NCI-H1105 (cell line): Measurements from ENCODE around the gene ARG2.

Source experiments
- DNase-seq: peaks from one replicate; lab custom pipeline; 2025; lab: John Stamatoyannopoulos, UW

Gene ARG2

GRCh38 chr14:67619446-67620216 is at the start of gene ARG2:
Gene ARG2 (plus strand): TSS chr14:67619920. CDS start chr14:67619978, 58 bp downstream.
- peak; percentile 98 for DNase-seq

GRCh38 chr14:67570453-67570852 is 49.3 kb upstream of the ARG2 start:
- no peak for DNase-seq

- DNase-seq: peak; percentile 51
Observed at GRCh38 chr14:67571275-67571990, 48.3 kb upstream of the ARG2 start.

DNA sequence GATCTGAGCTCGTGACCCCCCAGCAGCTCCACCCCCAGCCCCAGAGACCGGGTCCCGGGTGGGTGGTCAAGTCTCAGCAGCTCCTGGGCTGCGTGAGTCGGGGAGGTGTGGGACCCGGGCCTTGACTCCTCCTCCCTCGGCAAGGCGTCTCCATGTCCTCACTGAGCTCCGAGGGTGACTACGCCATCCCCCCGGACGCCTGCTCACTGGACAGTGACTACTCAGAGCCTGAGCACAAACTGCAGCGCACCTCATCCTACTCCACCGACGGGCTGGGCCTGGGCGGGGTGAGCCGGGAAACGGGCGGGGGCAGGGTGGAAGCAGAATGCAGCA is 47.8 kb upstream of the ARG2 start:
- no peak for DNase-seq

GRCh38 chr14:67572608-67573007 is 47.1 kb upstream of the ARG2 start:
- no peak for DNase-seq

- DNase-seq: no peak
Observed at GRCh38 chr14:67573228-67574010, 46.3 kb upstream of the ARG2 start.

- DNase-seq: no peak
Observed at GRCh38 chr14:67574156-67574555, 45.6 kb upstream of the ARG2 start.

- no peak for DNase-seq
Observed at GRCh38 chr14:67574806-67575205, 44.9 kb upstream of the ARG2 start.

- DNase-seq: no peak
Observed at GRCh38 chr14:67575684-67576083, 44.0 kb upstream of the ARG2 start.

DNA sequence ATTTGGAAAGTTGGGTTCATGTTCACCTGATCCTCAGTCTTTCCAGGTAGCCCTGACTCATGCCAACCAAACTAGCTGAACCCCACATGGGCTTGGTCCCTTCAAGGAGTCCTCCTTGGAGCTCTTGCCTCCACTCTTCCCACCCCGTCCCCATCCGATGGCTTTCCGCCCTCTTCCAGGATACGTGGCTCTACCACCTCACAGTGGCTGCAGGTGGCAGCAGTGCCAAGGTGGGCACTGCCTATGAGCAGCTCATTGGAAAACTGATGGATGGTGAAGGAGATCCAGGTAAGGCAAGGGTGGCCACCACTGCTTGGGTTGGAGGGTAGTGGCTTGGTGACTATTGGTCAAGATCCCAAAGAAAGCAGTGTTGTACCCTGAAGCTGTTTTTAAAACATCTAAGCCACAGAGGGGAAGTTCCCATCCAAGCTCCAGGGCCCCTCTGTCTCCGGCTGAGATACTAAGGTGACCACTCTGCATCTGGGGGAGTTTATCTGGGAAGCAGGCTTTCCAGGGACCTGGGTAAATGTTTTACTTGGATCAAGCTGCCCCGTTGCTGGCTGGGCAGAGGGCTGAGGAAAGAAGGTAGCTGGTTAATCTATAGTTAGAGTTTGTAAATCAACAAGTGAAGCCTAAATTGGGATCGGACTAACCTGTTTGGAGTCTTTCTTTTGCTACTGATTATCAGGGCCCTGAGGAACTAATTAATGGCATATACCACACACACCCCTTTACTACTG is 43.3 kb upstream of the ARG2 start:
- no peak for DNase-seq

DNA sequence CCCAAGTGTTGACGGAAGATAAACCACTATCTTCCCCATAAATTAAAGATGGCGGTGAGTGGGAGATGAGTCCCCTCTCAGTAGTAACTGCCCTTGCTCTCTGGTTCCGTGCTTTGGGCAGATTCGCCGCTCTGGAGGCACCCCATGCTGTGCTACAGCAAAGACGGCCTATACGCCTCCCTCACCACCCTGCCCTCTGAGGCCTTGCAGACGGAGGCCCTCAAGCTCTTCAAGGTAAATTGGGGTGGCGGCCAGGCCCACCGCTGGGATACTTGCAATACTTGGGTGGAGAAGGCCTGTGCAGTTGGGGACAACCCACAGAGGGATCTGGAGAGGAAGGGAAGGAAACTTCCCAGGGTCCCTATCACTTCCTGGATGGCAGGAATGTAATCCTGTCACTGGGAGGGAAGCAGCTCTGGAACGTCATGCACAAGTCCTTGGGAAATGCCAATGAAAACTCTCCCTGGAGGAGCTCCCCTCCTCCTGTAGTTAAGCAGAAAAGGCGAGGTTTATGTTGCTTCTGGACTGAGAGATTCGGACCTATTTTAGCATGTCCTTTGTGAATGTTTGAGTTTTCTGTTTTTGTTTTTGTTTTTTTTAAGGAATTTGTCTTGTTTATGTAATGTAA is 42.4 kb upstream of the ARG2 start:
- no peak for DNase-seq

GRCh38 chr14:67577909-67578749 is 41.6 kb upstream of the ARG2 start:
- DNase-seq: peak; percentile 7

DNA sequence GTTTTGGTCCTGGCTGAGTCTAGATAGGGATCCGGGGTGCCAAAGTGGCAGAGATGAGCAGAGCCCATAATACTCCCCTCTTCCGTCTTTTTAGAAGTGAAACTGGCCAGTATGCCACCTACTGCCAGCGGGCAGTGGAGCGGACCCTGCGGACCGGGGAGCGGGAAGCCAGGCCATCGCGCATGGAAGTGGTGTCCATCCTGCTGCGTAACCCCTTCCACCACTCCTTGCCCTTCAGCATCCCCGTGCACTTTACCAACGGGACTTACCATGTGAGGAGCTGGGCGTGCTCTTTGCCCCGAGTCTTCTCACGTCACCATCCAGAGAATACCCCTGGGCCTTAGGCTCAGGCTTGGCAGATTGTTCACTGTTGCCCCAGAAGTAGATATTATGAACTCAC is 40.7 kb upstream of the ARG2 start:
- no peak for DNase-seq

DNA sequence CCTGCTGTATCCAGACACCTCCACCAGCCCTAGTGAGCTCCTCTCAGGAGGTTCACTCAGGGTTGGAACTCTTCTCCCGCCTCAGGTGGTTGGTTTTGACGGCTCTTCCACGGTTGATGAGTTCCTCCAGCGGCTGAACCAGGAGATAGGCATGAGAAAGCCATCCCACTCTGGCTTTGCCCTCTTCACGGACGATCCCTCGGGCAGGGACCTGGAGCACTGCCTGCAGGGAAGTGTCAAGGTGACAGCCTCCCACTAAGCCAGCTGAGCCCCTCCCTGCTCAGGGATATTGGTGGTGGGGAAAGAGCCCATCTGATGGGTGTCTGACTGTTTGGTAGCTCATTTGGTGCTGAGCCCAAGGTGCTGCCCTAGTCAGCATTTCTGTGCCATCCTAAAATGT is 40.1 kb upstream of the ARG2 start:
- DNase-seq: no peak

- DNase-seq: no peak
Observed at GRCh38 chr14:67580336-67581171, 39.2 kb upstream of the ARG2 start.

GRCh38 chr14:67581643-67582042 is 38.1 kb upstream of the ARG2 start:
- no peak for DNase-seq

DNA sequence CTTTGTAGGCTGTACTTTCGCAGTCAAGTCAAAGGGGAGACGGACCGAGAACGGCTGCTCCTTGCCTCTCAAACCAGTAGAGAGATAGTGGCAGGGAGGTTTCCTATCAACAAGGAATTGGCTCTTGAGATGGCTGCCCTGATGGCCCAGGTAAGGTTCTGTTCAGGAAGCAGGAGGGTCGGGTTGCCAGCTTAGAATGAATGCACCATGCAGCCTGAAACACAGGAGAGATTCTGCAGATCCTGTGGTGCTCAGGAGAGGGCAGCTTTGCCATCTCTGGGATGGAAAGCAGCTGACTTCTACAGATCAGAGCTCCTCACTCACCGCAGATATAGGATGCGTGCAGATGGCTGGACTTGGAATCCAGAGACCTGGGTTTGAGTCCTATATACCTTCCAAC is 37.7 kb upstream of the ARG2 start:
- DNase-seq: no peak

GRCh38 chr14:67583711-67584644 is 35.7 kb upstream of the ARG2 start:
- peak; percentile 41 for DNase-seq

DNA sequence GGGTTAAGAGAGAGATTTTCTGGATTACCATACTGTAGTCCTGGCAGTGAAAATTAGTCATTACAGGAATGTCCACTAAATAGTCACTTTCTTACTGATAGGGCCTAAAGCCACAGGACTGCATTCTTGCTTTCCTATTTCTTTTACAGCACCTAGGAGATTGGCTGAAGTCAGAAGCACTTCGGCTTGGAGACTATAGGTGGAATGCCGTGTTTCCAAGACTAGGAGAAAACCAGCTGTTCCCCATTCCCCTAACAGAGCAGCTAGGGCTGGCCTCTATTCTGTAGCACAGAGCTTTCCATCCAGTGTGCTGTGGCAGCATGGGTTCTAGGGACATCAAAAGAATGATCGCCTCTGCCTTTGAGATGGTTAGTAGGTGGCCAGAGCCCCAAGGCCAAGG is 34.7 kb upstream of the ARG2 start:
- DNase-seq: no peak
